ENCODE results near the gene TLE5. TPM values are rescaled to one million over a fixed set of nuclear protein-coding genes. Genes with fewer than 3 reads are reported as not detected.

TLE5 gene
- total RNA-seq, 3 donors from 2014 or later (not counting 1 experiment from before 2014, with no cell fraction given), result 943 to 1,012 (median 968) TPM

- peak overlapping the region in 1 of 2 donors; percentile 57 for H3K27ac Mint-ChIP-seq
- Histone ChIP-seq H3K4me1 (ENCODE audit: control insufficient read depth, insufficient read depth, low read length) (peaks cover 31% of the 10 kb centered on the region), H3K4me3 (ENCODE audit: low read length) (no peak overlapping the region), H3K36me3 (ENCODE audit: control insufficient read depth, insufficient read depth, low read length) (no peaks in the 10 kb centered on the region), H3K9me3 (ENCODE audit: control insufficient read depth, insufficient read depth, low read length) (no peaks in the 10 kb centered on the region), H3K27ac (ENCODE audit: low read length) (peak overlapping the region; percentile 61), H3K27me3 (ENCODE audit: control insufficient read depth, insufficient read depth, low read length) (no peaks in the 10 kb centered on the region)
- intact Hi-C loops (cut with micrococcal nuclease), result no loop called here
- H3K4me3 Mint-ChIP-seq, result peak overlapping the region; percentile 35
- DNase-seq (no peak), ATAC-seq (no peak)
- no peaks in the 10 kb centered on the region for H3K36me3 Mint-ChIP-seq
- TF ChIP-seq CTCF (IDR thresholded peaks at IDR 0.05), result no peak
- WGBS (ENCODE audit: insufficient coverage), result 51% methylated on average over 14 of the region's 15 CpGs
- H3K27me3 Mint-ChIP-seq (ENCODE audit: low read depth in 2 of 2), result no peaks in the 10 kb centered on the region
- H3K9me3 Mint-ChIP-seq, result no peaks in the 10 kb centered on the region
- H3K4me1 Mint-ChIP-seq, result peaks cover 2 to 20% of the 10 kb centered on the region in 2 donors
These were observed 3.5 kb upstream of the TLE5 start for GRCh38 chr19:3065675-3066357.

- Mint-ChIP-seq H3K9me3 (no peaks in the 10 kb centered on the region), H3K4me1 (peaks cover 13 to 33% of the 10 kb centered on the region in 2 donors), H3K27me3 (ENCODE audit: low read depth in 2 of 2) (no peaks in the 10 kb centered on the region), H3K36me3 (no peaks in the 10 kb centered on the region), H3K27ac (peak overlapping the region; percentile 84 to 88), H3K4me3 (peak overlapping the region; percentile 35)
- Histone ChIP-seq H3K27me3 (ENCODE audit: control insufficient read depth, insufficient read depth, low read length) (no peaks in the 10 kb centered on the region), H3K9me3 (ENCODE audit: control insufficient read depth, insufficient read depth, low read length) (no peaks in the 10 kb centered on the region), H3K4me1 (ENCODE audit: control insufficient read depth, insufficient read depth, low read length) (peaks cover 47% of the 10 kb centered on the region), H3K27ac (ENCODE audit: low read length) (peak overlapping the region; percentile 14), H3K36me3 (ENCODE audit: control insufficient read depth, insufficient read depth, low read length) (peaks cover 11% of the 10 kb centered on the region), H3K4me3 (ENCODE audit: low read length) (no peak overlapping the region)
- intact Hi-C loops (cut with micrococcal nuclease), result no loop called here
- 98% methylated on average over 7 of the region's 7 CpGs for WGBS (ENCODE audit: insufficient coverage)
- TF ChIP-seq CTCF (IDR thresholded peaks at IDR 0.05), result no peak
- no peak for DNase-seq
- no peak for ATAC-seq
These were observed 1.7 kb upstream of the TLE5 start for GRCh38 chr19:3064011-3064330.

GRCh38 chr19:3061182-3062161 lies 823 bp downstream of the TLE5 start:
- Histone ChIP-seq H3K27ac (ENCODE audit: low read length) (peak overlapping the region; percentile 87), H3K4me3 (ENCODE audit: low read length) (peak overlapping the region; percentile 83), H3K27me3 (ENCODE audit: control insufficient read depth, insufficient read depth, low read length) (no peaks in the 10 kb centered on the region), H3K36me3 (ENCODE audit: control insufficient read depth, insufficient read depth, low read length) (peaks cover 36% of the 10 kb centered on the region), H3K9me3 (ENCODE audit: control insufficient read depth, insufficient read depth, low read length) (no peaks in the 10 kb centered on the region), H3K4me1 (ENCODE audit: control insufficient read depth, insufficient read depth, low read length) (peaks cover 61% of the 10 kb centered on the region)
- Mint-ChIP-seq H3K4me1 (peaks cover 13 to 53% of the 10 kb centered on the region in 2 donors), H3K36me3 (no peaks in the 10 kb centered on the region), H3K27ac (peak overlapping the region; percentile 80 to 85), H3K9me3 (no peaks in the 10 kb centered on the region), H3K4me3 (peak overlapping the region; percentile 86), H3K27me3 (ENCODE audit: low read depth in 2 of 2) (no peaks in the 10 kb centered on the region)
- peak; percentile 25 for TF ChIP-seq CTCF (IDR thresholded peaks at IDR 0.05)
- WGBS (ENCODE audit: insufficient coverage), result under 1% methylated on average over 77 of the region's 88 CpGs
- peak; percentile 59 to 88 for DNase-seq
- peak; percentile 68 to 81 (median 68) for ATAC-seq
- intact Hi-C loops (cut with micrococcal nuclease), result no loop called here

All from natural killer cell (primary cell).